Mucosa of stomach (tissue), 1 donor: ENCODE data around the gene ASB4.

ENCODE experiments used
- H3K27me3 ChIP-seq: one replicate; pipeline ENCODE4 v1.7.0; 2013; ENCODE audit warnings: mild to moderate bottlenecking, low read length; ENCODE audit not compliant: control insufficient read depth, insufficient read depth
- H3K36me3 ChIP-seq: one replicate; pipeline ENCODE4 v1.7.0; 2013; ENCODE audit warnings: low read length; ENCODE audit not compliant: control insufficient read depth, insufficient read depth
- H3K4me1 ChIP-seq: one replicate; pipeline ENCODE4 v1.7.0; 2013; ENCODE audit warnings: mild to moderate bottlenecking, low read length; ENCODE audit not compliant: control insufficient read depth, insufficient read depth
- H3K4me3 ChIP-seq: one replicate; pipeline ENCODE4 v1.7.0; 2013; ENCODE audit warnings: low read length
- H3K9ac ChIP-seq: one replicate; pipeline ENCODE4 v1.7.0; 2013; ENCODE audit warnings: mild to moderate bottlenecking, low read length, moderate library complexity
- H3K9me3 ChIP-seq: one replicate; pipeline ENCODE4 v1.7.0; 2013; ENCODE audit warnings: mild to moderate bottlenecking, low read length, moderate library complexity; ENCODE audit not compliant: control insufficient read depth
- donor health status: Pancreatic carcinoma.

ASB4 gene

GRCh38 chr7:95469848-95470247, 15.9 kb upstream of the ASB4 start:
- Histone ChIP-seq H3K27me3 (no peaks in the 10 kb centered on the region), H3K4me1 (peaks cover 8% of the 10 kb centered on the region), H3K9me3 (no peaks in the 10 kb centered on the region), H3K4me3 (no peak overlapping the region), H3K36me3 (no peaks in the 10 kb centered on the region), H3K9ac (no peak overlapping the region)

- Histone ChIP-seq H3K4me3 (no peak overlapping the region), H3K27me3 (no peaks in the 10 kb centered on the region), H3K9me3 (no peaks in the 10 kb centered on the region), H3K4me1 (peaks cover 8% of the 10 kb centered on the region), H3K36me3 (no peaks in the 10 kb centered on the region), H3K9ac (no peak overlapping the region)
Measured at GRCh38 chr7:95470452-95470851, 15.3 kb upstream of the ASB4 start.

- Histone ChIP-seq H3K9ac (no peak overlapping the region), H3K36me3 (no peaks in the 10 kb centered on the region), H3K27me3 (no peaks in the 10 kb centered on the region), H3K9me3 (no peaks in the 10 kb centered on the region), H3K4me3 (no peak overlapping the region), H3K4me1 (peaks cover 8% of the 10 kb centered on the region)
Measured at GRCh38 chr7:95471071-95471470, 14.7 kb upstream of the ASB4 start.

GRCh38 chr7:95472581-95473161, 13.1 kb upstream of the ASB4 start:
- Histone ChIP-seq H3K4me1 (peaks cover 8% of the 10 kb centered on the region), H3K9ac (no peak overlapping the region), H3K9me3 (no peaks in the 10 kb centered on the region), H3K36me3 (no peaks in the 10 kb centered on the region), H3K4me3 (no peak overlapping the region), H3K27me3 (no peaks in the 10 kb centered on the region)

- Histone ChIP-seq H3K4me1 (peaks cover 11% of the 10 kb centered on the region), H3K27me3 (no peaks in the 10 kb centered on the region), H3K4me3 (no peak overlapping the region), H3K9me3 (no peaks in the 10 kb centered on the region), H3K36me3 (no peaks in the 10 kb centered on the region), H3K9ac (no peak overlapping the region)
Measured at GRCh38 chr7:95473276-95473985, 12.3 kb upstream of the ASB4 start.

- no peak overlapping the region for H3K4me3 ChIP-seq
- no peaks in the 10 kb centered on the region for H3K9me3 ChIP-seq
- H3K9ac ChIP-seq, result no peak overlapping the region
- H3K36me3 ChIP-seq, result no peaks in the 10 kb centered on the region
- H3K27me3 ChIP-seq, result no peaks in the 10 kb centered on the region
- H3K4me1 ChIP-seq, result peaks cover 6% of the 10 kb centered on the region
Measured at GRCh38 chr7:95476072-95476847, 9.5 kb upstream of the ASB4 start.

GRCh38 chr7:95476904-95477594, 8.7 kb upstream of the ASB4 start:
- H3K4me1 ChIP-seq, result peaks cover 6% of the 10 kb centered on the region
- no peak overlapping the region for H3K9ac ChIP-seq
- no peaks in the 10 kb centered on the region for H3K36me3 ChIP-seq
- no peaks in the 10 kb centered on the region for H3K9me3 ChIP-seq
- H3K27me3 ChIP-seq, result no peaks in the 10 kb centered on the region
- H3K4me3 ChIP-seq, result no peak overlapping the region

- Histone ChIP-seq H3K9ac (no peak overlapping the region), H3K4me3 (no peak overlapping the region)
Measured at GRCh38 chr7:95478272-95479037, 7.3 kb upstream of the ASB4 start.

GRCh38 chr7:95479992-95480624, 5.6 kb upstream of the ASB4 start:
- Histone ChIP-seq H3K36me3 (no peaks in the 10 kb centered on the region), H3K9ac (no peak overlapping the region), H3K4me3 (no peak overlapping the region), H3K27me3 (no peaks in the 10 kb centered on the region), H3K4me1 (peaks cover 6% of the 10 kb centered on the region), H3K9me3 (no peaks in the 10 kb centered on the region)

More at GRCh38 chr7:95478272-95479037, 7.3 kb upstream of the ASB4 start:
- Histone ChIP-seq H3K27me3 (no peaks in the 10 kb centered on the region), H3K9me3 (no peaks in the 10 kb centered on the region), H3K4me1 (peaks cover 6% of the 10 kb centered on the region), H3K36me3 (no peaks in the 10 kb centered on the region)

GRCh38 chr7:95481271-95482165, 4.2 kb upstream of the ASB4 start:
- peaks cover 6% of the 10 kb centered on the region for H3K4me1 ChIP-seq
- peaks cover 6% of the 10 kb centered on the region for H3K27me3 ChIP-seq
- no peak overlapping the region for H3K9ac ChIP-seq
- H3K4me3 ChIP-seq, result no peak overlapping the region
- no peaks in the 10 kb centered on the region for H3K9me3 ChIP-seq
- H3K36me3 ChIP-seq, result no peaks in the 10 kb centered on the region
